H1 (cell line): ENCODE results near the gene GID8. TPM values are rescaled to one million over a fixed set of nuclear protein-coding genes. Genes with fewer than 3 reads are reported as not detected.

Experiments used
- CTCF ChIA-PET: fragments of 300-600 bp; sonication (Branson Sonifier 250); formaldehyde crosslinking; loops from one replicate; lab custom pipeline; 2021; ENCODE audit not compliant: partially characterized antibody; lab: Charles Lee
- POLR2A ChIA-PET: fragments of 300-600 bp; sonication (Branson Sonifier 250); formaldehyde crosslinking; loops from one replicate; lab custom pipeline; 2021; ENCODE audit warnings: inconsistent platforms; ENCODE audit not compliant: partially characterized antibody; lab: Charles Lee
- DNase-seq, 2 experiments: peaks; one replicate each; pipeline versions ENCODE4 v3.0.0 to v3.0.0-alpha.2; 2010 to 2022; ENCODE audit warnings: low spot score in 2 of 2, low read depth in 1 of 2, mixed read lengths in 1 of 2
- FAIRE-seq: peaks from 2 replicates; lab custom pipeline; 2011; peaks lifted over from hg19 to GRCh38; lab: Jason Lieb, UNC
- H2AFZ ChIP-seq: 2 replicates; pipeline ENCODE4 v1.8.1; 2012; ENCODE audit warnings: low read length, inconsistent platforms
- H2AK5ac ChIP-seq: 2 replicates; pipeline ENCODE4 v1.6.1; 2013; ENCODE audit warnings: low read depth, low read length
- H2BK120ac ChIP-seq: replicated peaks from 2 replicates; pipeline ENCODE3; 2013; ENCODE audit warnings: low read depth, low read length, inconsistent platforms
- H2BK12ac ChIP-seq: 2 replicates; pipeline ENCODE4 v1.6.1; 2013; ENCODE audit warnings: low read depth, low read length
- H2BK15ac ChIP-seq: 2 replicates; pipeline ENCODE4 v1.6.1; 2013; ENCODE audit warnings: low read length
- H2BK20ac ChIP-seq: 2 replicates; pipeline ENCODE4 v1.6.1; 2013; ENCODE audit warnings: low read length
- H2BK5ac ChIP-seq: 2 replicates; pipeline ENCODE4 v1.6.1; 2013; ENCODE audit warnings: low read depth, low read length
- H3K14ac ChIP-seq: 2 replicates; pipeline ENCODE4 v1.6.1; 2013; ENCODE audit warnings: inconsistent platforms; ENCODE audit not compliant: insufficient read length
- H3K18ac ChIP-seq: 2 replicates; pipeline ENCODE4 v1.6.1; 2013; ENCODE audit warnings: low read length; ENCODE audit errors: extremely low read depth
- H3K23ac ChIP-seq: 2 replicates; pipeline ENCODE4 v1.6.1; 2013; ENCODE audit warnings: inconsistent platforms; ENCODE audit not compliant: insufficient read length
- H3K23me2 ChIP-seq: 2 replicates; pipeline ENCODE4 v1.6.1; 2013; ENCODE audit warnings: low read depth, low read length
- H3K27ac ChIP-seq: 2 replicates; pipeline ENCODE4 v1.6.1; 2011; ENCODE audit warnings: low read depth, low read length, inconsistent platforms
- H3K27me3 ChIP-seq, 4 experiments: replicated peaks in 1 of 4; 1 replicate in 1 of 4; 2 replicates in 3 of 4; pipeline versions ENCODE4 v1.6.1 to v1.8.1; 2011 to 2013; ENCODE audit warnings: low read length in 3 of 4, mild to moderate bottlenecking in 3 of 4, inconsistent platforms in 2 of 4, mixed read lengths in 2 of 4, moderate library complexity in 1 of 4; ENCODE audit not compliant: control insufficient read depth in 3 of 4, insufficient read depth in 3 of 4; ENCODE audit errors: extremely low read depth in 1 of 4
- H3K36me3 ChIP-seq, 4 experiments: 2 replicates each; pipeline versions ENCODE4 v1.6.1 to v1.8.1; 2011 to 2013; ENCODE audit warnings: mild to moderate bottlenecking in 4 of 4, low read length in 3 of 4, moderate library complexity in 2 of 4, control low read depth in 1 of 4, inconsistent platforms in 1 of 4; ENCODE audit not compliant: insufficient read depth in 4 of 4, control insufficient read depth in 2 of 4
- H3K4ac ChIP-seq: replicated peaks from 2 replicates; pipeline ENCODE3; 2013; ENCODE audit warnings: low read length, low read depth, mixed read lengths, inconsistent platforms; ENCODE audit not compliant: insufficient read length
- H3K4me1 ChIP-seq, 4 experiments: replicated peaks in 1 of 4; 1 replicate in 1 of 4; 2 replicates in 3 of 4; pipeline versions ENCODE4 v1.6.1 to v1.8.1; 2011 to 2013; ENCODE audit warnings: low read length in 3 of 4, inconsistent platforms in 2 of 4, mixed read lengths in 1 of 4; ENCODE audit not compliant: insufficient read depth in 4 of 4, control insufficient read depth in 3 of 4
- H3K4me2 ChIP-seq, 2 experiments: 2 replicates each; pipeline versions ENCODE4 v1.6.1 to v1.8.1; 2011 to 2013; ENCODE audit warnings: low read depth in 2 of 2, low read length in 2 of 2, control low read depth in 1 of 2, inconsistent platforms in 1 of 2, mild to moderate bottlenecking in 1 of 2; ENCODE audit not compliant: insufficient read depth in 1 of 2
- H3K4me3 ChIP-seq, 4 experiments: fragments of 200-600, 300-600 bp in 1 of 4; sonication (generic), shearing (Covaris generic), sonication (Bioruptor Twin) in 1 of 4; 2 replicates each; pipeline versions ENCODE4 v1.5.1 to v1.8.1; 2011 to 2016; ENCODE audit warnings: low read length in 4 of 4, low read depth in 3 of 4, control low read depth in 2 of 4, inconsistent platforms in 2 of 4, mild to moderate bottlenecking in 2 of 4, mixed read lengths in 1 of 4, moderate library complexity in 1 of 4; ENCODE audit not compliant: insufficient read depth in 2 of 4; ENCODE audit errors: extremely low read depth in 1 of 4
- H3K56ac ChIP-seq: replicated peaks from 2 replicates; pipeline ENCODE3; 2013; ENCODE audit warnings: low read depth, mild to moderate bottlenecking, mixed read lengths, low read length, inconsistent platforms; ENCODE audit not compliant: insufficient read length
- H3K79me1 ChIP-seq: 2 replicates; pipeline ENCODE4 v1.6.1; 2013; ENCODE audit warnings: low read depth, low read length, control low read depth
- H3K79me2 ChIP-seq, 2 experiments: 2 replicates each; pipeline versions ENCODE4 v1.6.1 to v1.8.1; 2012 to 2013; ENCODE audit warnings: low read length in 2 of 2, mild to moderate bottlenecking in 2 of 2, inconsistent platforms in 1 of 2; ENCODE audit not compliant: insufficient read depth in 2 of 2, control insufficient read depth in 1 of 2
- H3K9ac ChIP-seq, 4 experiments: replicated peaks in 1 of 4; 1 replicate in 1 of 4; 2 replicates in 3 of 4; pipeline versions ENCODE4 v1.6.1 to v1.8.1; 2011 to 2013; ENCODE audit warnings: low read depth in 3 of 4, low read length in 3 of 4, control low read depth in 2 of 4, mild to moderate bottlenecking in 2 of 4, moderate library complexity in 2 of 4, inconsistent platforms in 1 of 4; ENCODE audit errors: extremely low read depth in 1 of 4
- H3K9me3 ChIP-seq, 2 experiments: 2 replicates each; pipeline versions ENCODE4 v1.6.1 to v1.8.1; 2012 to 2013; ENCODE audit warnings: mild to moderate bottlenecking in 2 of 2, moderate library complexity in 2 of 2, control low read depth in 1 of 2, inconsistent platforms in 1 of 2, low read depth in 1 of 2, low read length in 1 of 2, mixed read lengths in 1 of 2; ENCODE audit not compliant: insufficient read depth in 2 of 2
- H4K20me1 ChIP-seq, 2 experiments: replicated peaks in 1 of 2; 2 replicates each; pipeline versions ENCODE3 to v1.8.1; 2011 to 2013; ENCODE audit warnings: inconsistent platforms in 2 of 2, low read length in 2 of 2, mild to moderate bottlenecking in 1 of 2; ENCODE audit not compliant: insufficient read depth in 2 of 2, control insufficient read depth in 1 of 2
- H4K5ac ChIP-seq: 2 replicates; pipeline ENCODE4 v1.6.1; 2013; ENCODE audit warnings: low read length, low read depth, mixed read lengths, inconsistent platforms; ENCODE audit not compliant: insufficient read length
- H4K8ac ChIP-seq: 2 replicates; pipeline ENCODE4 v1.8.0; 2013; ENCODE audit warnings: mild to moderate bottlenecking, moderate library complexity, low read length, inconsistent platforms; ENCODE audit not compliant: insufficient read depth; ENCODE audit errors: extremely low read depth
- H4K91ac ChIP-seq: replicated peaks from 2 replicates; pipeline ENCODE3; 2013; ENCODE audit warnings: low read length, mixed read lengths, inconsistent platforms; ENCODE audit not compliant: insufficient read length
- EGR1 ChIP-seq: IDR thresholded peaks from 2 replicates; pipeline ENCODE4 v1.6.1; 2011; ENCODE audit warnings: low read depth, low read length, borderline replicate concordance
- GTF2F1 ChIP-seq: IDR thresholded peaks from 2 replicates; pipeline ENCODE4 v1.6.1; 2012; ENCODE audit warnings: low read depth, low read length, improper control_type of control experiment, borderline replicate concordance
- SP1 ChIP-seq: IDR thresholded peaks from 2 replicates; pipeline ENCODE4 v1.6.1; 2011; ENCODE audit warnings: low read depth, low read length
- SP4 ChIP-seq: IDR thresholded peaks from 2 replicates; pipeline ENCODE4 v1.6.1; 2012; ENCODE audit warnings: low read length, inconsistent platforms
- ZNF274 ChIP-seq: IDR thresholded peaks from 2 replicates; pipeline ENCODE4 v1.7.0; 2012; ENCODE audit warnings: low read length, borderline replicate concordance; ENCODE audit errors: extremely low read depth
- WGBS, 2 experiments: shearing (Covaris generic) in 1 of 2; methylation state at CpG; one replicate each; pipeline versions ENCODE4 v1.1.6 to v1.1.7; 2013 to 2015; ENCODE audit warnings: low lambda C conversion rate in 2 of 2, mixed read lengths in 2 of 2, inconsistent platforms in 1 of 2, low coverage in 1 of 2, missing lambda C conversion rate in 1 of 2; ENCODE audit not compliant: insufficient replicate concordance in 2 of 2, insufficient coverage in 1 of 2, insufficient read length in 1 of 2; ENCODE audit errors: extremely low coverage in 1 of 2, missing lambda C conversion rate in 1 of 2; 5-methylcytosine and 5-hydroxymethylcytosine counted together
- polyA plus RNA-seq, 7 experiments: library from polyadenylated mRNA; depleted of rRNA in 3 of 7; stranded (reverse) in 5 of 7; unstranded in 2 of 7; fragments of >200 nt in 5 of 7; fragments of 200-250 nt in 2 of 7; gene quantifications; 1 replicate in 5 of 7; 2 replicates in 1 of 7; 4 replicates in 1 of 7; pipeline versions ENCODE4 v1.2.1 to v1.2.3, GENCODE V29; 2011 to 2013; ENCODE audit warnings: missing spikeins in 2 of 7, mixed read lengths in 2 of 7
- total RNA-seq: library from RNA; stranded (reverse); fragmentation: NEBNext Ultra II Directional; extraction: Animal tissue kit (Norgen Biotek cat#: 25700); gene quantifications from 2 replicates; pipeline ENCODE4 v1.2.1, GENCODE V29; 2021
- TF ChIP-seq, protein P1 (sequence below), 3 experiments: IDR thresholded peaks; 1 replicate in 2 of 3; 2 replicates in 1 of 3; pipeline versions ENCODE4 v1.5.1 to v1.6.1; 2011; ENCODE audit warnings: low read length in 3 of 3, mild to moderate bottlenecking in 3 of 3, inconsistent platforms in 2 of 3, low read depth in 1 of 3, moderate library complexity in 1 of 3; ENCODE audit not compliant: insufficient read depth in 1 of 3; ENCODE audit errors: control extremely low read depth in 1 of 3
- TF ChIP-seq, protein P2 (sequence below): IDR thresholded peaks from 2 replicates; pipeline ENCODE4 v1.6.1; 2011; ENCODE audit warnings: low read depth, mild to moderate bottlenecking, low read length; ENCODE audit not compliant: insufficient read depth

GID8 gene
- total and polyA plus RNA-seq, 2 of the 8 experiments (the other 6 are each of a cell fraction or from before 2014, with no cell fraction given): 39.7 to 72.9 TPM

GRCh38 chr20:62894261-62894660, 43.7 kb upstream of the GID8 start:
- H2AFZ ChIP-seq: no peak overlapping the region
- no peaks in the 10 kb centered on the region for H3K79me1 ChIP-seq
- H4K91ac ChIP-seq: no peak overlapping the region
- no peak overlapping the region for H2BK5ac ChIP-seq
- no peak overlapping the region for H3K14ac ChIP-seq
- 93% methylated on average over 14 of the region's 14 CpGs; no CpG with 5 or more reads in 1 of the 2 experiments for WGBS, 2 experiments
- no peaks in the 10 kb centered on the region for H3K9me3 ChIP-seq
- H2BK20ac ChIP-seq: no peak overlapping the region
- H4K20me1 ChIP-seq: peaks cover 4 to 6% of the 10 kb centered on the region in 2 experiments
- no peak overlapping the region for H3K27ac ChIP-seq
- no peak overlapping the region for H2BK12ac ChIP-seq
- H3K18ac ChIP-seq: no peak overlapping the region
- H2BK120ac ChIP-seq: no peak overlapping the region
- no peaks in the 10 kb centered on the region for H3K23me2 ChIP-seq
- no peak for DNase-seq
- peaks cover 49 to 65% (median 60%) of the 10 kb centered on the region in 4 experiments for H3K36me3 ChIP-seq
- H3K4me3 ChIP-seq: no peak overlapping the region
- no peaks in the 10 kb centered on the region for H3K79me2 ChIP-seq
- no peak for FAIRE-seq
- no peak overlapping the region for H4K5ac ChIP-seq
- CTCF ChIA-PET: interaction anchor here (1.0 to 2.8 kb wide), 15 partner anchors 8 to 72 kb away, joined by 3 to 14 read pairs (median 4); no protein-coding TSS in a partner anchor
- no peak overlapping the region for H3K9ac ChIP-seq
- no peak overlapping the region for H2BK15ac ChIP-seq
- no peak overlapping the region for H4K8ac ChIP-seq
- H3K4ac ChIP-seq: no peak overlapping the region
- no peak overlapping the region for H3K23ac ChIP-seq
- no peaks in the 10 kb centered on the region for H3K27me3 ChIP-seq
- POLR2A ChIA-PET: interaction anchor here (1.3 to 1.9 kb wide), 5 partner anchors 9 to 43 kb away, joined by 4 to 5 read pairs (median 5); partner anchors contain the start of gene GID8
- no peak overlapping the region for H3K56ac ChIP-seq
- no peak for TF ChIP-seq GTF2F1
- no peak for TF ChIP-seq EGR1
- TF ChIP-seq SP1: no peak
- TF ChIP-seq SP4: no peak
- TF ChIP-seq, protein P1, sequence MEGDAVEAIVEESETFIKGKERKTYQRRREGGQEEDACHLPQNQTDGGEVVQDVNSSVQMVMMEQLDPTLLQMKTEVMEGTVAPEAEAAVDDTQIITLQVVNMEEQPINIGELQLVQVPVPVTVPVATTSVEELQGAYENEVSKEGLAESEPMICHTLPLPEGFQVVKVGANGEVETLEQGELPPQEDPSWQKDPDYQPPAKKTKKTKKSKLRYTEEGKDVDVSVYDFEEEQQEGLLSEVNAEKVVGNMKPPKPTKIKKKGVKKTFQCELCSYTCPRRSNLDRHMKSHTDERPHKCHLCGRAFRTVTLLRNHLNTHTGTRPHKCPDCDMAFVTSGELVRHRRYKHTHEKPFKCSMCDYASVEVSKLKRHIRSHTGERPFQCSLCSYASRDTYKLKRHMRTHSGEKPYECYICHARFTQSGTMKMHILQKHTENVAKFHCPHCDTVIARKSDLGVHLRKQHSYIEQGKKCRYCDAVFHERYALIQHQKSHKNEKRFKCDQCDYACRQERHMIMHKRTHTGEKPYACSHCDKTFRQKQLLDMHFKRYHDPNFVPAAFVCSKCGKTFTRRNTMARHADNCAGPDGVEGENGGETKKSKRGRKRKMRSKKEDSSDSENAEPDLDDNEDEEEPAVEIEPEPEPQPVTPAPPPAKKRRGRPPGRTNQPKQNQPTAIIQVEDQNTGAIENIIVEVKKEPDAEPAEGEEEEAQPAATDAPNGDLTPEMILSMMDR (IDR thresholded peaks at IDR 0.05; ENCODE audit: control extremely low read depth in 1 of 3, insufficient read depth in 1 of 3, low read depth in 1 of 3, low read length in 3 of 3): no peak
- no peak for TF ChIP-seq ZNF274
- TF ChIP-seq, protein P2, sequence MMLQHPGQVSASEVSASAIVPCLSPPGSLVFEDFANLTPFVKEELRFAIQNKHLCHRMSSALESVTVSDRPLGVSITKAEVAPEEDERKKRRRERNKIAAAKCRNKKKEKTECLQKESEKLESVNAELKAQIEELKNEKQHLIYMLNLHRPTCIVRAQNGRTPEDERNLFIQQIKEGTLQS: no peak
- no peak overlapping the region for H2AK5ac ChIP-seq
- peaks cover 0 to 7% (median 4%) of the 10 kb centered on the region in 4 experiments; a peak in 5 of 7 replicates for H3K4me1 ChIP-seq
- no peak overlapping the region for H3K4me2 ChIP-seq
